Sigmoid colon (tissue), 4 donors: ENCODE measurements around the gene PNKP.

Experiments
- CTCF ChIP-seq, 4 experiments: fragments of 450-650 bp in 3 of 4; fragments of 200-600 bp in 1 of 4; IDR thresholded peaks; one replicate each; pipeline ENCODE4 v1.5.1; 2016 to 2019; ENCODE audit warnings: antibody characterized with exemption in 4 of 4, mild to moderate bottlenecking in 3 of 4, moderate library complexity in 2 of 4
- POLR2AphosphoS5 ChIP-seq, 4 donors: sonication (generic); formaldehyde crosslinking; IDR thresholded peaks; one replicate each; pipeline ENCODE4 v1.6.1; 2017; ENCODE audit warnings: antibody characterized with exemption in 4 of 4

- TF ChIP-seq CTCF (IDR thresholded peaks at IDR 0.05) = no peak
- TF ChIP-seq POLR2AphosphoS5 (IDR thresholded peaks at IDR 0.05) = no peak
These were observed 22.0 kb downstream of the PNKP start for GRCh38 chr19:49845414-49845813.
